B cell (primary cell): ENCODE data around the gene SNRPD3. TPM values are rescaled to one million over a fixed set of nuclear protein-coding genes. Genes with fewer than 3 reads are reported as not detected.

Experiments
- polyA plus RNA-seq: library from polyadenylated mRNA; depleted of rRNA; stranded (reverse); fragments of >200 nt; gene quantifications from 2 replicates; pipeline ENCODE4 v1.2.3, GENCODE V29; 2012
- total RNA-seq, 2 donors: library from RNA; stranded (reverse); fragments of 120-200 nt in 1 of 2; gene quantifications; 1 replicate in 1 of 2; 2 replicates in 1 of 2; pipeline versions ENCODE4 v1.2.3 to v1.2.4, GENCODE V29; 2013 to 2022

Gene SNRPD3
- total and polyA plus RNA-seq, 2 donors (not counting 1 experiment from before 2014, with no cell fraction given), result 76.7 to 165 TPM

Other genes with a start within 250 kb of the SNRPD3 start
- gene ADORA2A, start 128.4 kb upstream of the SNRPD3 start, total RNA-seq, result 45.4 and 49.3 TPM in 2 replicates
- gene ADORA2A, start 128.4 kb upstream of the SNRPD3 start, polyA plus RNA-seq, result 30.5 and 32.4 TPM in 2 replicates
- gene UPB1, start 60.7 kb upstream of the SNRPD3 start, total RNA-seq, result 3.8 and 4.0 TPM in 2 replicates
- 0.49 and 1.2 TPM in 2 replicates for gene UPB1, start 60.7 kb upstream of the SNRPD3 start, polyA plus RNA-seq
- gene GUCD1, start 861 bp upstream of the SNRPD3 start, total RNA-seq, result 257 and 280 TPM in 2 replicates
- 248 and 378 TPM in 2 replicates for gene GUCD1, start 861 bp upstream of the SNRPD3 start, polyA plus RNA-seq
- 1.3 TPM in 2 replicates for gene LRRC75B, start 37.1 kb downstream of the SNRPD3 start, total RNA-seq
- gene LRRC75B, start 37.1 kb downstream of the SNRPD3 start, polyA plus RNA-seq, result 1.2 and 3.1 TPM in 2 replicates
- 7.8 and 10.4 TPM in 2 replicates for gene GGT1, start 47.2 kb downstream of the SNRPD3 start, total RNA-seq
- gene GGT1, start 47.2 kb downstream of the SNRPD3 start, polyA plus RNA-seq, result 16.1 and 22.1 TPM in 2 replicates
- gene PIWIL3, start 218.7 kb downstream of the SNRPD3 start, total RNA-seq, result not detected in 2 replicates
- not detected in 2 replicates for gene PIWIL3, start 218.7 kb downstream of the SNRPD3 start, polyA plus RNA-seq